Glutamatergic neuron (in vitro differentiated cells): ENCODE measurements around the gene SPATA31C2. TPM values are rescaled to one million over a fixed set of nuclear protein-coding genes. Genes with fewer than 3 reads are reported as not detected.

Experiments used
- DNase-seq: peaks from one replicate; pipeline ENCODE4 v3.0.0; 2022
- H3K27ac Mint-ChIP-seq: one replicate; pipeline ENCODE4 v1.8.0; 2020; ENCODE audit warnings: mild to moderate bottlenecking, mixed read lengths, inconsistent platforms; ENCODE audit not compliant: unreplicated experiment
- H3K27me3 Mint-ChIP-seq: one replicate; pipeline ENCODE4 v1.8.0; 2020; ENCODE audit warnings: mild to moderate bottlenecking, moderate library complexity, mixed read lengths, inconsistent platforms; ENCODE audit not compliant: unreplicated experiment
- H3K36me3 Mint-ChIP-seq: one replicate; pipeline ENCODE4 v1.8.0; 2020; ENCODE audit warnings: mild to moderate bottlenecking, mixed read lengths, inconsistent platforms; ENCODE audit not compliant: unreplicated experiment
- H3K4me1 Mint-ChIP-seq: one replicate; pipeline ENCODE4 v1.8.0; 2020; ENCODE audit warnings: mild to moderate bottlenecking, low read depth, mixed read lengths, inconsistent platforms; ENCODE audit not compliant: unreplicated experiment
- H3K4me3 Mint-ChIP-seq: one replicate; pipeline ENCODE4 v1.8.0; 2020; ENCODE audit warnings: mild to moderate bottlenecking, mixed read lengths, inconsistent platforms; ENCODE audit not compliant: unreplicated experiment
- H3K9me3 Mint-ChIP-seq: one replicate; pipeline ENCODE4 v1.8.0; 2020; ENCODE audit warnings: mild to moderate bottlenecking, moderate library complexity, mixed read lengths, inconsistent platforms; ENCODE audit not compliant: unreplicated experiment
- CTCF ChIP-seq: fragments of 200-600 bp; sonication (generic); IDR thresholded peaks from one replicate; pipeline ENCODE4 v1.5.0; 2021; ENCODE audit not compliant: partially characterized antibody, unreplicated experiment
- total RNA-seq: library from RNA; stranded (reverse); fragmentation: NEBNext Ultra II Directional; extraction: Animal tissue kit (Norgen Biotek cat#: 25700); gene quantifications from one replicate; pipeline ENCODE4 v1.2.1, GENCODE V29; 2021; ENCODE audit not compliant: unreplicated experiment

The SPATA31C2 gene
- total RNA-seq, 1 donor from 2014 or later: not detected

GRCh38 chr9:88085476-88085875 lies 52.8 kb downstream of the SPATA31C2 start:
- no peak for TF ChIP-seq CTCF
- Mint-ChIP-seq H3K36me3 (no peaks in the 10 kb centered on the region), H3K4me3 (no peak overlapping the region), H3K9me3 (no peaks in the 10 kb centered on the region), H3K4me1 (no peaks in the 10 kb centered on the region), H3K27me3 (no peaks in the 10 kb centered on the region), H3K27ac (no peak overlapping the region)
- no peak for DNase-seq

- Mint-ChIP-seq H3K36me3 (no peaks in the 10 kb centered on the region), H3K9me3 (no peaks in the 10 kb centered on the region), H3K4me1 (no peaks in the 10 kb centered on the region), H3K27me3 (no peaks in the 10 kb centered on the region), H3K27ac (no peak overlapping the region), H3K4me3 (no peak overlapping the region)
- TF ChIP-seq CTCF: no peak
- no peak for DNase-seq
Measured at GRCh38 chr9:88084357-88085183, 53.7 kb downstream of the SPATA31C2 start.

Other genes starting within 250 kb of the SPATA31C2 start
- not detected for gene SPATA31C1, start 220.5 kb downstream of the SPATA31C2 start, total RNA-seq
- 3.6 TPM for gene CDK20, start 163.9 kb downstream of the SPATA31C2 start, total RNA-seq
- gene SPIN1, start 250.0 kb upstream of the SPATA31C2 start, total RNA-seq: 88.2 TPM